Testis (tissue), 3 donors: Measurements from ENCODE around the gene RNF157. TPM values are rescaled to one million over a fixed set of nuclear protein-coding genes. Genes with fewer than 3 reads are reported as not detected.

Experiments
- DNase-seq: peaks from one replicate; pipeline ENCODE4 v3.0.0-alpha.2; 2019
- H3K27ac ChIP-seq, 2 donors: fragments of 200-600 bp; sonication (generic); one replicate each; pipeline ENCODE4 v1.5.1; 2019
- H3K27me3 ChIP-seq: fragments of 200-600 bp; sonication (generic); one replicate; pipeline ENCODE4 v1.5.1; 2019
- H3K36me3 ChIP-seq: fragments of 200-600 bp; sonication (generic); one replicate; pipeline ENCODE4 v1.5.1; 2017; ENCODE audit warnings: low read depth; ENCODE audit errors: missing control alignments
- H3K4me1 ChIP-seq: fragments of 200-600 bp; sonication (generic); one replicate; pipeline ENCODE4 v1.5.1; 2019
- H3K4me3 ChIP-seq, 2 donors: fragments of 200-600 bp; sonication (generic); one replicate each; pipeline ENCODE4 v1.5.1; 2017 to 2019
- H3K9me3 ChIP-seq: fragments of 200-600 bp; sonication (generic); one replicate; pipeline ENCODE4 v1.5.1; 2017
- POLR2A ChIP-seq: fragments of 450-650 bp; IDR thresholded peaks from one replicate; pipeline ENCODE4 v1.6.1; 2017; ENCODE audit warnings: antibody characterized with exemption, mild to moderate bottlenecking, moderate library complexity
- WGBS, 2 donors: methylation state at CpG; one replicate each; pipeline ENCODE4 v1.1.5; 2018; 5-methylcytosine and 5-hydroxymethylcytosine counted together
- intact Hi-C: fragments of 100-400 bp; cut with DNase I; formaldehyde crosslinking; loops from one replicate; pipeline ENCODE4 v1.15.1; 2023; ENCODE audit warnings: low total_unique reads
- polyA plus RNA-seq: library from polyadenylated mRNA; stranded (reverse); fragments of 350-450 nt; fragmentation: Illumina TruSeq; extraction: RNeasy Lipid Tissue Mini Kit (QIAGEN cat#74804); gene quantifications from one replicate; pipeline ENCODE4 v1.2.3, GENCODE V29; 2014; ENCODE audit warnings: low read depth, low replicate concordance; ENCODE audit not compliant: insufficient read depth
- total RNA-seq, 2 donors: library from RNA; depleted of rRNA; stranded (reverse); fragments of >200 nt; gene quantifications; one replicate each; pipeline ENCODE4 v1.2.3, GENCODE V29; 2016
- TF ChIP-seq, protein P1 (sequence below), 3 experiments: fragments of 450-650 bp in 2 of 3; fragments of 200-600 bp in 1 of 3; sonication (generic) in 1 of 3; IDR thresholded peaks; one replicate each; pipeline ENCODE4 v1.5.1; 2016 to 2019; ENCODE audit warnings: antibody characterized with exemption in 3 of 3, mild to moderate bottlenecking in 2 of 3, moderate library complexity in 1 of 3

The RNF157 gene
- total and polyA plus RNA-seq, 3 donors from 2014 or later = 98.8 to 108 (median 101) TPM

DNA sequence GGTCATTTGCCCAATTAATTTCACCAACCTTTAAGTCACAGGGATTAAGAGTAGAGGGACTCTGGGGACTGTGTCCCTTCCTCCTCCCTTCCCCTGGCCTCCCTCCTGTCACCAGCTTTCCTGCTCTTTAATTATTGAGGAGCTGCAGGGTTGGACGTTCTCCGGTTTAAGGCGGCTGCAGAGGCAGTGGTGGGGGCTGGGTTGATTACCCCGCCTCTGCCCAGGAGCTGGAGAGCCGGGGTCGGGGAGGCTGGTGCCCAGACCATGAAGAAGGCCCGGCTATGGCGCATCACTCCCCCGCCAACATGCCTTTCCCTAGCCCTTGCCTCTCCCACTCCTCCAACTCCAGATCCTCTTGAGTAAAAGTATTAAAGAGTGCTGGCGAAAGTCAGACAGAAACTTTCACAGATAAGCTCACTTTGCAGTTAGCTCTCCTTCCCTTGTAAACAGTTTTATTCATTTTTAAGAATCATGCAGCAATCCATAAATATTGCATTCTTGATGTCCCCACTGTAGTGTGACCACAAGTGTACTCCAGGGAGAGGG is 98.2 kb downstream of the RNF157 start:
- H3K36me3 ChIP-seq = no peaks in the 10 kb centered on the region
- H3K9me3 ChIP-seq = no peaks in the 10 kb centered on the region
- peak overlapping the region in 1 of 2 donors; percentile 71 for H3K4me3 ChIP-seq
- no peak for TF ChIP-seq POLR2A
- TF ChIP-seq, protein P1, sequence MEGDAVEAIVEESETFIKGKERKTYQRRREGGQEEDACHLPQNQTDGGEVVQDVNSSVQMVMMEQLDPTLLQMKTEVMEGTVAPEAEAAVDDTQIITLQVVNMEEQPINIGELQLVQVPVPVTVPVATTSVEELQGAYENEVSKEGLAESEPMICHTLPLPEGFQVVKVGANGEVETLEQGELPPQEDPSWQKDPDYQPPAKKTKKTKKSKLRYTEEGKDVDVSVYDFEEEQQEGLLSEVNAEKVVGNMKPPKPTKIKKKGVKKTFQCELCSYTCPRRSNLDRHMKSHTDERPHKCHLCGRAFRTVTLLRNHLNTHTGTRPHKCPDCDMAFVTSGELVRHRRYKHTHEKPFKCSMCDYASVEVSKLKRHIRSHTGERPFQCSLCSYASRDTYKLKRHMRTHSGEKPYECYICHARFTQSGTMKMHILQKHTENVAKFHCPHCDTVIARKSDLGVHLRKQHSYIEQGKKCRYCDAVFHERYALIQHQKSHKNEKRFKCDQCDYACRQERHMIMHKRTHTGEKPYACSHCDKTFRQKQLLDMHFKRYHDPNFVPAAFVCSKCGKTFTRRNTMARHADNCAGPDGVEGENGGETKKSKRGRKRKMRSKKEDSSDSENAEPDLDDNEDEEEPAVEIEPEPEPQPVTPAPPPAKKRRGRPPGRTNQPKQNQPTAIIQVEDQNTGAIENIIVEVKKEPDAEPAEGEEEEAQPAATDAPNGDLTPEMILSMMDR (IDR thresholded peaks at IDR 0.05) = no peak
- no peaks in the 10 kb centered on the region for H3K27me3 ChIP-seq
- H3K4me1 ChIP-seq = peaks cover 16% of the 10 kb centered on the region
- H3K27ac ChIP-seq = no peak overlapping the region
- WGBS, 2 donors = 32 to 47% methylated on average over 7 to 10 of the region's 10 CpGs
- intact Hi-C loops = no loop called here
- DNase-seq = no peak

DNA sequence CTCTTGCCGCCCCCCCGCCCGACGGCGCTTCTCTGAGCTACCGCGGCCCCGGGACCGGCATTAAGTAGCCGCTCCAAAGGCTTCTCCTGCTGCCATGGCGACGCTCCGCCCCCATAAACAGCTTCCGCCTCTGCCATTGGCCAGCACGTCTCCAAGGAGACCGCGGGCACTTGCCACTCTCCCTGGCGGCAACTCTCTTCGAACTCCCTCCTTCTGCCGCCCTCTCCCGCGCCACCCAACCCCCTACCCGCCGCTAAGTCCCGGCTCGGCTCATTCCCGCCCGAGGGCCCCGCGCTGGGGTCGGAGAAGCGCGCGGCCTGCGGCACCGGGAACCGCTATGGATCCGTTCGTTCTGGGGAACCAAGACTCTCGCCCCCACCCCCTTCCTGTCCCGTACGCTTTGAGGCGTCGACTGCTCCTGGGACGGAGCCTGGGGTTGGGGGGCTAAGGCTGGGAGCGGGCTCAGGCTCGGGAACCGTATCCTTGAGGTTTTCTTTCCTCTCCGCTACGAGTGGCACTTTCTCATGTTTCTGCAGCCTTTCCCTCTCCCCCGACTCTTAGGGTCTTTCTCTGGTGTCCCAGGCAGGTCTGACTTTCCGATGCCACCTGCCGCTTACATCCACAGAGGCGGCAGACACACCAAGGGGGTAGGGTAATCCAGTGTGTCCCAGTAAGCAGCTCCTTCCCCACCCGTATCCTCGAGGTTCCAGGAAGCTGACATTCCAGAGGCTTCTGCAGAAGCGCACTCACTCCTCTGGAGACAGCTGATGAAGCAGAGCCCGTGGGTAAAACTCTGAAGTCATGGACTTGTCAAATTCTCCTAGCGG is 98.9 kb downstream of the RNF157 start, which contains the start of gene FOXJ1:
TSS of gene FOXJ1 (minus strand) at position 34 of the 827 bp plus-strand sequence. CDS start 850 bp downstream, outside the sequence.
- DNase-seq = peak; percentile 94
- no peaks in the 10 kb centered on the region for H3K9me3 ChIP-seq
- WGBS, 2 donors = 4 to 8% methylated on average over 15 to 57 of the region's 59 CpGs
- peak within 1 kb of the TSS; percentile 50 to 71 for H3K4me3 ChIP-seq
- peak within 1 kb of the TSS in 1 of 2 donors; percentile 44 for H3K27ac ChIP-seq
- H3K36me3 ChIP-seq = no peaks in the 10 kb centered on the region
- TF ChIP-seq, protein P1 (IDR thresholded peaks at IDR 0.05) = no peak
- TF ChIP-seq POLR2A = no peak
- H3K4me1 ChIP-seq = peaks cover 16% of the 10 kb centered on the region
- intact Hi-C loops = no loop called here
- no peaks in the 10 kb centered on the region for H3K27me3 ChIP-seq

DNA sequence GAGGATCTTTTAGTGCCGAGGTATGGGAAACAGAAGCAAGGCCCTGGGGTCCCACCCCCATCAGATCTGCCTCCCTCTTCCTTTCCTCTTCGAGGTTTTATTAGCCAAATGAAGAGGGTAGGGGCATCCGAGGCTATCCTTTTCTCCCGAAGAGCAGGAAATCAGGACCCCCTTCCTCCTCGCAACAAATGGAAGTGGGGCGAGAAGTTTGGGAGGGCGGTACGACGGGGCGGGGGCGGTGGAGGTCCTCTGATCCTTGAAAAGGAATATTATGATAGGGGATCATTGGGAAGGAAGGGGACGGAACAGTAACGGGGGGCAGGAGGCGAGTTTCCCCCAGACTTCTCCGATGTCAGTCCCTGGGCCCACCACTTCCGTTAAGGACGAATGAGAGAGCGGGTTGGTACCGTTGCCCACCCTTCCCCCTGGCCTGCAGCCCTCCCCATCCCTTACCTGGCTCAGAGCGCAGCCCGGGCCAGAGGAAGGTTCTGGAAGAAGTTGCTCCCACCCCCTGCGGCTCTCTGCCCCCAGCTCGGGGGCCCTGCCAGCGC is 99.6 kb downstream of the RNF157 start:
- no peaks in the 10 kb centered on the region for H3K36me3 ChIP-seq
- H3K27me3 ChIP-seq = no peaks in the 10 kb centered on the region
- peak overlapping the region; percentile 50 to 71 for H3K4me3 ChIP-seq
- no peaks in the 10 kb centered on the region for H3K9me3 ChIP-seq
- DNase-seq = no peak
- peaks cover 14% of the 10 kb centered on the region for H3K4me1 ChIP-seq
- H3K27ac ChIP-seq = peak overlapping the region in 1 of 2 donors; percentile 44
- intact Hi-C loops = no loop called here
- TF ChIP-seq, protein P1 (IDR thresholded peaks at IDR 0.05) = no peak
- TF ChIP-seq POLR2A = no peak
- WGBS, 2 donors = 4% methylated on average over 17 to 22 of the region's 24 CpGs

DNA sequence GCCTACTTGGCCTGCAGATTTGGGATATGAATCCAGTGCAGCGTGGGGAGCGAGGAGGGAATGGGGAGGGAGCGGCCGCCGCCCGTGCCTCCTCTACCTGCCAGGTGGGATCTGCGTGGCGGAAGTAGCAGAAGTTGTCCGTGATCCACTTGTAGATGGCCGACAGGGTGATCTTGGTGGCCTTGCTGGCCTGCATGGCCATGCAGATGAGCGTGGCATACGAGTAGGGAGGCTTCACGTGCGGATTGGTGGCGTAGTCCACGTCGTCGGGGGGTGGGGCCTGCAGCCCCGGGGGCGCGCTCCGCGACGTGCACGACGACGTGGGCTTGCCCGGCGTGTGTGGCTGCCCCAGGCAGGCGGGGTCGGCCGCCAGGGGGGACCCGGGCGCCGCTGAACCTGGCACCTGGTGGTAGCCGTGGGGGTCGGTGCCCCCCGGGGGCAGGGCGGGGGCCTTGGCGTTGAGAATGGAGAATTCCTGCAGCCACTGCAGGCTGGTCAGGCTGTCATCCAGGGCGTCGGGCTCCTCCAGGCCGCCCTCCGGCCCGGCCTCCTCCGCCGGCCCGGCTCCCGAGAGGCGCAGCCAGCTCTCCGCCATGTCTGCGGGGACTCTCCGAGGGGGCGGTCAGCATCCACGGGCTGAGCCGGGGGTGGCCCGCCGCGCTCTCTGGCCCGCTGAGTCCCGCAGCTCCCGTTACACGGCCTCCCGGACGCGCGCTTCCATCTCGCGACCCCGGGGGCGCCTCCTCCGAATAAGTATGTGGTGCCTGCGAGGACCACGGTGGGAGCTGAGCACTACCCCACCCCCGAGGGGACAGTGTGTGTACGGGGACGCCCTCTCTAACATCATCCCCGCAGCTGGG is 100.3 kb downstream of the RNF157 start:
- Histone ChIP-seq H3K27me3 (no peaks in the 10 kb centered on the region), H3K4me1 (peaks cover 11% of the 10 kb centered on the region), H3K36me3 (no peaks in the 10 kb centered on the region), H3K9me3 (no peaks in the 10 kb centered on the region), H3K27ac (no peak overlapping the region), H3K4me3 (peak overlapping the region; percentile 50 to 71)
- 14% methylated on average over 38 of the region's 78 CpGs; no CpG with 5 or more reads in 1 of the 2 donors for WGBS, 2 donors
- TF ChIP-seq, protein P1 (IDR thresholded peaks at IDR 0.05) = peak; percentile 12 to 22 (median 17)
- TF ChIP-seq POLR2A = no peak
- intact Hi-C loops = no loop called here
- peak; percentile 74 for DNase-seq
